GM12878 (cell line): Measurements from ENCODE around the gene PAF1. TPM values are rescaled to one million over a fixed set of nuclear protein-coding genes. Genes with fewer than 3 reads are reported as not detected.

Experiments used
- ATAC-seq: fragments of 200-7000 bp; cut with Tn5 transposase; 3 replicates; pipeline ENCODE4 v1.9.1; 2020; ENCODE audit warnings: mild to moderate bottlenecking, moderate library complexity
- BruUV-seq: library from RNA; stranded (reverse); fragments of 400-500 nt; replicated peaks from 2 replicates; lab custom pipeline; 2021; lab: Mats Ljungman, UMichigan
- CTCF ChIA-PET: fragments of 300-600 bp; sonication (Branson Sonifier 250); formaldehyde crosslinking; extraction: SDS; loops from one replicate; lab custom pipeline; 2021; ENCODE audit warnings: inconsistent platforms; lab: Yijun Ruan, JAX
- POLR2A ChIA-PET: fragments of 350-600 bp; formaldehyde crosslinking; extraction: SDS; loops from one replicate; lab custom pipeline; 2021; ENCODE audit warnings: inconsistent platforms; lab: Charles Lee
- RAD21 ChIA-PET: fragments of 300-600 bp; sonication (Branson Sonifier 250); formaldehyde crosslinking; loops from one replicate; lab custom pipeline; 2023; ENCODE audit warnings: antibody characterized with exemption; ENCODE audit not compliant: unreplicated experiment; lab: Charles Lee
- SMC1A ChIA-PET: fragments of 300-600 bp; sonication (Branson Sonifier 250); formaldehyde crosslinking; loops from one replicate; lab custom pipeline; 2023; ENCODE audit not compliant: unreplicated experiment, uncharacterized antibody; lab: Charles Lee
- DNase-seq: peaks from one replicate; pipeline ENCODE4 v3.0.0-alpha.2; 2011; ENCODE audit warnings: low read depth, low spot score
- FAIRE-seq: peaks from 3 replicates; lab custom pipeline; 2011; peaks lifted over from hg19 to GRCh38; lab: Jason Lieb, UNC
- H2AFZ ChIP-seq: 2 replicates; pipeline ENCODE4 v1.6.0; 2011; ENCODE audit warnings: low read depth, low read length, control low read depth; ENCODE audit not compliant: control insufficient read depth
- H3K27ac ChIP-seq: 2 replicates; pipeline ENCODE4 v1.5.1; 2011; ENCODE audit warnings: control low read depth; ENCODE audit not compliant: control insufficient read depth, insufficient read depth
- H3K27me3 ChIP-seq, 2 experiments: replicated peaks in 1 of 2; 2 replicates each; pipeline versions ENCODE4 v1.6.0 to v1.6.1; 2011; ENCODE audit warnings: low read length in 1 of 2; ENCODE audit not compliant: control insufficient read depth in 2 of 2, insufficient read depth in 2 of 2
- H3K36me3 ChIP-seq, 2 experiments: 2 replicates each; pipeline ENCODE4 v1.5.1; 2011; ENCODE audit warnings: low read length in 1 of 2; ENCODE audit not compliant: control insufficient read depth in 2 of 2, insufficient read depth in 2 of 2
- H3K4me1 ChIP-seq: 2 replicates; pipeline ENCODE4 v1.6.1; 2011; ENCODE audit warnings: mild to moderate bottlenecking, low read length, moderate library complexity, mixed read lengths; ENCODE audit not compliant: control insufficient read depth, insufficient read depth
- H3K4me2 ChIP-seq: 2 replicates; pipeline ENCODE4 v1.6.0; 2011; ENCODE audit warnings: control low read depth; ENCODE audit not compliant: control insufficient read depth, insufficient read depth
- H3K4me3 ChIP-seq: fragments of 200-600 bp; sonication (generic); 2 replicates; pipeline ENCODE4 v1.5.1; 2016
- H3K79me2 ChIP-seq: 2 replicates; pipeline ENCODE4 v1.6.0; 2011; ENCODE audit warnings: low read length; ENCODE audit not compliant: control insufficient read depth, insufficient read depth
- H3K9ac ChIP-seq: 2 replicates; pipeline ENCODE4 v1.8.0; 2011; ENCODE audit warnings: low read length, control low read depth, mixed read lengths; ENCODE audit not compliant: control insufficient read depth, insufficient read depth
- H3K9me3 ChIP-seq: replicated peaks from 3 replicates; pipeline ENCODE4 v1.5.1; 2011; ENCODE audit warnings: mild to moderate bottlenecking, low read length; ENCODE audit not compliant: control insufficient read depth, insufficient read depth
- H4K20me1 ChIP-seq: 2 replicates; pipeline ENCODE4 v1.6.0; 2011; ENCODE audit not compliant: control insufficient read depth, insufficient read depth
- MLLT1 ChIP-seq: fragments of 450-650 bp; IDR thresholded peaks from 2 replicates; pipeline ENCODE4 v1.6.1; 2016; ENCODE audit warnings: mild to moderate bottlenecking
- PML ChIP-seq: IDR thresholded peaks from 2 replicates; pipeline ENCODE4 v1.6.1; 2012; ENCODE audit warnings: low read length, inconsistent platforms
- POLR2AphosphoS5 ChIP-seq: IDR thresholded peaks from 2 replicates; pipeline ENCODE4 v1.6.1; 2011; ENCODE audit warnings: mild to moderate bottlenecking, low read length, inconsistent platforms
- SREBF2 ChIP-seq: IDR thresholded peaks from 2 replicates; pipeline ENCODE4 v1.6.1; 2012; ENCODE audit warnings: mild to moderate bottlenecking, low read length
- SUZ12 ChIP-seq: fragments of 200-600 bp; sonication (generic); IDR thresholded peaks from one replicate; pipeline ENCODE4 v1.6.1; 2018; ENCODE audit warnings: antibody characterized with exemption, mild to moderate bottlenecking; ENCODE audit not compliant: unreplicated experiment
- WGBS: methylation state at CpG from one replicate; pipeline ENCODE4 v1.1.6; 2016; ENCODE audit warnings: low lambda C conversion rate; ENCODE audit not compliant: insufficient replicate concordance, insufficient coverage; ENCODE audit errors: missing lambda C conversion rate; 5-methylcytosine and 5-hydroxymethylcytosine counted together
- in situ Hi-C: fragments of 300-500 bp; cut with MboI; formaldehyde crosslinking; loops from 9 replicates; pipeline ENCODE4 v1.14.3; 2018; ENCODE audit warnings: mixed read lengths
- intact Hi-C: fragments of 100-400 bp; cut with micrococcal nuclease; formaldehyde crosslinking; loops from one replicate; pipeline ENCODE4 v1.14.2; 2022; ENCODE audit not compliant: unreplicated experiment
- polyA plus RNA-seq, 11 experiments: library from polyadenylated mRNA; depleted of rRNA in 4 of 11; unstranded in 6 of 11; stranded (reverse) in 5 of 11; fragments of >200 nt; fragmentation: Nextera tagmentation in 4 of 11; fragmentation: Illumina TruSeq in 1 of 11; extraction: Ambion mirVana in 4 of 11; extraction: Trizol in 1 of 11; gene quantifications; 1 replicate in 1 of 11; 2 replicates in 10 of 11; pipeline versions ENCODE4 v1.2.1 to v1.2.3, GENCODE V29; 2011 to 2016; ENCODE audit warnings: inconsistent platforms in 2 of 11, missing spikeins in 2 of 11, low read depth in 1 of 11
- total RNA-seq, 4 experiments: library from RNA; depleted of rRNA in 3 of 4; stranded (reverse); fragments of >200 nt in 3 of 4; fragmentation: Illumina TruSeq in 1 of 4; extraction: Trizol in 1 of 4; gene quantifications; 2 replicates each; pipeline versions ENCODE4 v1.2.1 to v1.2.3, GENCODE V29; 2013 to 2021

PAF1 gene
- total and polyA plus RNA-seq, 10 of the 15 experiments (the other 5 are each of a cell fraction or from before 2014, with no cell fraction given) = 1.7 to 45.8 (median 39.6) TPM

DNA sequence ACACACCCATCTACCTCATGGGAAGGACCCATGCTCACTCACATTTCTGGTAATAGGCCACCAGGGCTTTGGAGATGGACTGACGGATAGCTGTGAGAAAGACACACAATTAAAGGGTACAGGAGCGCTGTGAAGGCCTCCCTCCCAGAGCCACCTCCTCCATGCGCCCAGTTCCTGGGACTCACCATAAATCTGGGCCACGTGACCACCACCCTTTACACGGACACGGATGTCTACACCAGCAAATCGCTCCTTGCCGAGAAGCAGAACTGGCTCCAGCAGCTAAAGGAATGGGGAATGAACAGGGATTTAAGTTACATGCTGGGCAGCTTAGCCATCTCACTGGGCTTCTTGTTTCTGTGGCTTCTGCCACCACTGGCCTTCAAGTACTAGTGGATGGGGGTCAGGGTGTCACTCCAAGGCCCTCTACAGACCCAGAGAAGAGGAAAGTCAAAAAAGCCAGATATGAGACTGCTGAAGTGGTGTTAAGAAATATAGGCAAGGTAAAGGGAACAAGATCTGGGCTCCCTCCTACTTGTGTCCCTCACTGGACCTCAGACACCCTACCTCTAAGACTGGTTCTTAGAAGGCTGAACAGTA, 42.7 kb upstream of the PAF1 start (continued):
- TF ChIP-seq MLLT1 (no peak), POLR2AphosphoS5 (peak; percentile 12; the same call in 1 of the 2 replicates)
- TF ChIP-seq, all 136 proteins: peak for 3

GRCh38 chr19:39432677-39433025, 41.7 kb upstream of the PAF1 start:
- ChIA-PET CTCF (interaction anchor here (1.1 to 1.7 kb wide), 4 partner anchors 21 to 70 kb away, joined by 3 to 4 read pairs (median 3); partner anchors contain the start of gene PLEKHG2), SMC1A (interaction anchor here (0.6 to 1.6 kb wide), 2 partner anchors 18 to 77 kb away, joined by 3 to 4 read pairs; no protein-coding TSS in a partner anchor), RAD21 (no interaction called here), POLR2A (interaction anchor here (0.9 to 1.5 kb wide), 2 partner anchors 18 to 36 kb away, joined by 3 to 6 read pairs; no protein-coding TSS in a partner anchor)
- FAIRE-seq = no peak
- Histone ChIP-seq H3K4me2 (peak overlapping the region; percentile 44), H3K9ac (no peak overlapping the region), H3K9me3 (no peaks in the 10 kb centered on the region), H3K79me2 (peaks cover 36% of the 10 kb centered on the region), H3K4me3 (no peak overlapping the region), H2AFZ (no peak overlapping the region), H3K27me3 (no peaks in the 10 kb centered on the region), H3K27ac (no peak overlapping the region), H4K20me1 (no peaks in the 10 kb centered on the region; the same call in 1 of the 2 replicates), H3K36me3 (peaks cover 10 to 15% of the 10 kb centered on the region in 2 experiments), H3K4me1 (peaks cover 36% of the 10 kb centered on the region)
- intact Hi-C loops (no loop called here), in situ Hi-C loops (no loop called here)
- 78% methylated on average over 8 of the region's 8 CpGs for WGBS
- BruUV-seq = no TSS peak
- TF ChIP-seq PML (0 out of 2 replicates have a peak, but pooled peaks have one; percentile 3), SREBF2 (no peak), SUZ12 (no peak), POLR2AphosphoS5 (peak; percentile 46; the same call in 1 of the 2 replicates)
- no peak for DNase-seq
- ATAC-seq = no peak
